Measurements from ENCODE around the gene PHF21B. TPM values are rescaled to one million over a fixed set of nuclear protein-coding genes. Genes with fewer than 3 reads are reported as not detected.

Gene PHF21B
- total and polyA plus RNA-seq, 2 of the 8 experiments (the other 6 are each of a cell fraction or from before 2014, with no cell fraction given) = 19.3 to 68.1 TPM

- TF ChIP-seq POLR2AphosphoS5 (IDR thresholded peaks at IDR 0.05; ENCODE audit: low read depth, low read length) = peak; percentile 58
- TF ChIP-seq TEAD4 (IDR thresholded peaks at IDR 0.05; ENCODE audit: low read depth, low read length) = 0 out of 2 replicates have a peak, but pooled peaks have one; percentile 8
- TF ChIP-seq SP4 (IDR thresholded peaks at IDR 0.05; ENCODE audit: low read length) = no peak
- TF ChIP-seq, protein P1, sequence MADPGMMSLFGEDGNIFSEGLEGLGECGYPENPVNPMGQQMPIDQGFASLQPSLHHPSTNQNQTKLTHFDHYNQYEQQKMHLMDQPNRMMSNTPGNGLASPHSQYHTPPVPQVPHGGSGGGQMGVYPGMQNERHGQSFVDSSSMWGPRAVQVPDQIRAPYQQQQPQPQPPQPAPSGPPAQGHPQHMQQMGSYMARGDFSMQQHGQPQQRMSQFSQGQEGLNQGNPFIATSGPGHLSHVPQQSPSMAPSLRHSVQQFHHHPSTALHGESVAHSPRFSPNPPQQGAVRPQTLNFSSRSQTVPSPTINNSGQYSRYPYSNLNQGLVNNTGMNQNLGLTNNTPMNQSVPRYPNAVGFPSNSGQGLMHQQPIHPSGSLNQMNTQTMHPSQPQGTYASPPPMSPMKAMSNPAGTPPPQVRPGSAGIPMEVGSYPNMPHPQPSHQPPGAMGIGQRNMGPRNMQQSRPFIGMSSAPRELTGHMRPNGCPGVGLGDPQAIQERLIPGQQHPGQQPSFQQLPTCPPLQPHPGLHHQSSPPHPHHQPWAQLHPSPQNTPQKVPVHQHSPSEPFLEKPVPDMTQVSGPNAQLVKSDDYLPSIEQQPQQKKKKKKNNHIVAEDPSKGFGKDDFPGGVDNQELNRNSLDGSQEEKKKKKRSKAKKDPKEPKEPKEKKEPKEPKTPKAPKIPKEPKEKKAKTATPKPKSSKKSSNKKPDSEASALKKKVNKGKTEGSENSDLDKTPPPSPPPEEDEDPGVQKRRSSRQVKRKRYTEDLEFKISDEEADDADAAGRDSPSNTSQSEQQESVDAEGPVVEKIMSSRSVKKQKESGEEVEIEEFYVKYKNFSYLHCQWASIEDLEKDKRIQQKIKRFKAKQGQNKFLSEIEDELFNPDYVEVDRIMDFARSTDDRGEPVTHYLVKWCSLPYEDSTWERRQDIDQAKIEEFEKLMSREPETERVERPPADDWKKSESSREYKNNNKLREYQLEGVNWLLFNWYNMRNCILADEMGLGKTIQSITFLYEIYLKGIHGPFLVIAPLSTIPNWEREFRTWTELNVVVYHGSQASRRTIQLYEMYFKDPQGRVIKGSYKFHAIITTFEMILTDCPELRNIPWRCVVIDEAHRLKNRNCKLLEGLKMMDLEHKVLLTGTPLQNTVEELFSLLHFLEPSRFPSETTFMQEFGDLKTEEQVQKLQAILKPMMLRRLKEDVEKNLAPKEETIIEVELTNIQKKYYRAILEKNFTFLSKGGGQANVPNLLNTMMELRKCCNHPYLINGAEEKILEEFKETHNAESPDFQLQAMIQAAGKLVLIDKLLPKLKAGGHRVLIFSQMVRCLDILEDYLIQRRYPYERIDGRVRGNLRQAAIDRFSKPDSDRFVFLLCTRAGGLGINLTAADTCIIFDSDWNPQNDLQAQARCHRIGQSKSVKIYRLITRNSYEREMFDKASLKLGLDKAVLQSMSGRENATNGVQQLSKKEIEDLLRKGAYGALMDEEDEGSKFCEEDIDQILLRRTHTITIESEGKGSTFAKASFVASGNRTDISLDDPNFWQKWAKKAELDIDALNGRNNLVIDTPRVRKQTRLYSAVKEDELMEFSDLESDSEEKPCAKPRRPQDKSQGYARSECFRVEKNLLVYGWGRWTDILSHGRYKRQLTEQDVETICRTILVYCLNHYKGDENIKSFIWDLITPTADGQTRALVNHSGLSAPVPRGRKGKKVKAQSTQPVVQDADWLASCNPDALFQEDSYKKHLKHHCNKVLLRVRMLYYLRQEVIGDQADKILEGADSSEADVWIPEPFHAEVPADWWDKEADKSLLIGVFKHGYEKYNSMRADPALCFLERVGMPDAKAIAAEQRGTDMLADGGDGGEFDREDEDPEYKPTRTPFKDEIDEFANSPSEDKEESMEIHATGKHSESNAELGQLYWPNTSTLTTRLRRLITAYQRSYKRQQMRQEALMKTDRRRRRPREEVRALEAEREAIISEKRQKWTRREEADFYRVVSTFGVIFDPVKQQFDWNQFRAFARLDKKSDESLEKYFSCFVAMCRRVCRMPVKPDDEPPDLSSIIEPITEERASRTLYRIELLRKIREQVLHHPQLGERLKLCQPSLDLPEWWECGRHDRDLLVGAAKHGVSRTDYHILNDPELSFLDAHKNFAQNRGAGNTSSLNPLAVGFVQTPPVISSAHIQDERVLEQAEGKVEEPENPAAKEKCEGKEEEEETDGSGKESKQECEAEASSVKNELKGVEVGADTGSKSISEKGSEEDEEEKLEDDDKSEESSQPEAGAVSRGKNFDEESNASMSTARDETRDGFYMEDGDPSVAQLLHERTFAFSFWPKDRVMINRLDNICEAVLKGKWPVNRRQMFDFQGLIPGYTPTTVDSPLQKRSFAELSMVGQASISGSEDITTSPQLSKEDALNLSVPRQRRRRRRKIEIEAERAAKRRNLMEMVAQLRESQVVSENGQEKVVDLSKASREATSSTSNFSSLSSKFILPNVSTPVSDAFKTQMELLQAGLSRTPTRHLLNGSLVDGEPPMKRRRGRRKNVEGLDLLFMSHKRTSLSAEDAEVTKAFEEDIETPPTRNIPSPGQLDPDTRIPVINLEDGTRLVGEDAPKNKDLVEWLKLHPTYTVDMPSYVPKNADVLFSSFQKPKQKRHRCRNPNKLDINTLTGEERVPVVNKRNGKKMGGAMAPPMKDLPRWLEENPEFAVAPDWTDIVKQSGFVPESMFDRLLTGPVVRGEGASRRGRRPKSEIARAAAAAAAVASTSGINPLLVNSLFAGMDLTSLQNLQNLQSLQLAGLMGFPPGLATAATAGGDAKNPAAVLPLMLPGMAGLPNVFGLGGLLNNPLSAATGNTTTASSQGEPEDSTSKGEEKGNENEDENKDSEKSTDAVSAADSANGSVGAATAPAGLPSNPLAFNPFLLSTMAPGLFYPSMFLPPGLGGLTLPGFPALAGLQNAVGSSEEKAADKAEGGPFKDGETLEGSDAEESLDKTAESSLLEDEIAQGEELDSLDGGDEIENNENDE (IDR thresholded peaks at IDR 0.05; ENCODE audit: insufficient replicate concordance, low read length) = peak; percentile 28
- no peak for TF ChIP-seq KDM5A (IDR thresholded peaks at IDR 0.05; ENCODE audit: low read length)
- TF ChIP-seq CBX5 (IDR thresholded peaks at IDR 0.05; ENCODE audit: low read depth, low read length) = no peak
- peak in 1 of 2 experiments; percentile 10; a peak in 1 of 4 replicates for TF ChIP-seq RAD21 (IDR thresholded peaks at IDR 0.05 in 1 of 2, conservative IDR thresholded peaks at IDR 0.05 in 1 of 2; ENCODE audit: low read depth in 2 of 2, low read length in 2 of 2)
Measured at GRCh38 chr22:44956840-44957767, 52.7 kb downstream of the PHF21B start (continued).

Measured in H1 (cell line).